GM13976 (cell line): ENCODE results near the gene L1TD1.

Experiments
- DNase-seq: peaks from one replicate; pipeline ENCODE4 v3.0.0; 2012; ENCODE audit warnings: low spot score
- in situ Hi-C: fragments of 300-500 bp; cut with MboI; formaldehyde crosslinking; loops from one replicate; pipeline ENCODE4 v1.12.0; 2022; ENCODE audit warnings: low sequenced_read_pairs, mixed read lengths, inconsistent platforms; ENCODE audit not compliant: unreplicated experiment
- TF ChIP-seq, protein P1 (sequence below): IDR thresholded peaks from 2 replicates; pipeline ENCODE4 v1.5.1; 2012; ENCODE audit warnings: borderline replicate concordance, mild to moderate bottlenecking; ENCODE audit not compliant: insufficient read depth; ENCODE audit errors: extremely low read depth, missing control alignments, control extremely low read depth

Gene L1TD1

DNA sequence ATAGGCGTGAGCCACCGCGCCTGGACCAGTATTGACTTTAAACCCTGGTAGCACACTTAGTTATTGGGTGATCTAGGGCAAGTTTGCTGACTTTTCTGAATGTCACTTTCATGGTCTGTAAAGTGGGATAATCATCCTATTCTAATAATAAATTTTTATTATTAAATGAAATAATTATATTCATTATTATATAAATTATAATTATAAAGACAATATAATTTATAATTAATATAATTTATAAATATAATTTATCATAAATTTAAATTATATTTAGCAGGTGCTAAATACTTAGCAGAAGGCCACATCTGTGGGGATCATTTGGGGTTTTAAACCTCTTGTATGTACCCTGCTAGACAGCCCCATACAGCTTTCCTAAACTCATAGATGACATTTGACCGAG is 64.9 kb downstream of the L1TD1 start:
- in situ Hi-C loops: no loop called here
- TF ChIP-seq, protein P1, sequence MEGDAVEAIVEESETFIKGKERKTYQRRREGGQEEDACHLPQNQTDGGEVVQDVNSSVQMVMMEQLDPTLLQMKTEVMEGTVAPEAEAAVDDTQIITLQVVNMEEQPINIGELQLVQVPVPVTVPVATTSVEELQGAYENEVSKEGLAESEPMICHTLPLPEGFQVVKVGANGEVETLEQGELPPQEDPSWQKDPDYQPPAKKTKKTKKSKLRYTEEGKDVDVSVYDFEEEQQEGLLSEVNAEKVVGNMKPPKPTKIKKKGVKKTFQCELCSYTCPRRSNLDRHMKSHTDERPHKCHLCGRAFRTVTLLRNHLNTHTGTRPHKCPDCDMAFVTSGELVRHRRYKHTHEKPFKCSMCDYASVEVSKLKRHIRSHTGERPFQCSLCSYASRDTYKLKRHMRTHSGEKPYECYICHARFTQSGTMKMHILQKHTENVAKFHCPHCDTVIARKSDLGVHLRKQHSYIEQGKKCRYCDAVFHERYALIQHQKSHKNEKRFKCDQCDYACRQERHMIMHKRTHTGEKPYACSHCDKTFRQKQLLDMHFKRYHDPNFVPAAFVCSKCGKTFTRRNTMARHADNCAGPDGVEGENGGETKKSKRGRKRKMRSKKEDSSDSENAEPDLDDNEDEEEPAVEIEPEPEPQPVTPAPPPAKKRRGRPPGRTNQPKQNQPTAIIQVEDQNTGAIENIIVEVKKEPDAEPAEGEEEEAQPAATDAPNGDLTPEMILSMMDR: no peak

DNA sequence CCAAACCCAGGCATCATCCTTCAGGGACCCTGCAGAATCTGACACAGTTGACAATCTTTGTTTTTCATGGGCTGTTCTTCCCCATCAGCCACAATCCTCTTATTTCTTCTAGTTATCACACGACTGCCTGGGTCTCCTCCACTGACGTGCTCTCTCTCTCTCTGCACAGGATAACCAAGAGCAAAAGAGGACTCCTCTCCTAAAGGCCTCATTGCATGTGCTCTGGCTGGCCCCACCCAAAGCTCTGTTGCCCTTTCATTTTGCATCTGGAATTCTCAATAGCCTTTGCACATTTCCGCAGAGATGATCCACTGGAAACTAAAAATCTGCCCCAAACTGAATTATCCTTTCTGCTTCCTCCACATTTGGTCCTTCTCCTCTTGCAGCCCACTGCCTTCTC is 66.0 kb downstream of the L1TD1 start:
- in situ Hi-C loops: no loop called here

More for the DNA sequence above, 64.9 kb downstream of the L1TD1 start:
- DNase-seq: no peak

More for the DNA sequence above, 66.0 kb downstream of the L1TD1 start:
- TF ChIP-seq, protein P1: no peak
- no peak for DNase-seq
